GM18508 (cell line): ENCODE results near the gene COMMD10.

Source experiments
- ATAC-seq: cut with Tn5 transposase; IDR thresholded peaks from one replicate; pipeline ENCODE4 v1.9.1; 2021; ENCODE audit warnings: moderate number of reproducible peaks; ENCODE audit not compliant: insufficient read depth, unreplicated experiment

Gene COMMD10

DNA sequence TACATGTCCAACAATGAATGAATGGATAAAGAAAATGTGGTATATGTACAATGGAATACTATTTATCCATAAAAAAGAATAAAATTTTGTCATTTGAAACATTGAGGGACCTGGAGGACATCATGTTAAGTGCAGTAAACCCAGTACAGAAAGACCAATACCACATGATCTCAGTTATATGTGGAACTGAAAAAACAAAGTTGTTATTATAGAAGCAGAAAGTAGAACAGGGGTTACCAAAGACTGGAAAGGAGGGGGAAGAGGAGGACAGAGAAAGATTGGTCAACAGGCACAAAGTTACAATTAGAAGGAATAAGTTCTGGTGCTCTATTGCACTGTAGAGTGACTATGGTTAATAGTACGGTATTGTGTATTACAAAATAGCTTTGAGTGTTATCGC, 256.0 kb downstream of the COMMD10 start:
- ATAC-seq = peak; percentile 40
